NCI-H82 treated with DMSO at 0.1 percent for 48 hours (cell line): ENCODE measurements around the gene PDZD2.
"Not testable (repeated sequence)": the region's sequence is repeated elsewhere in the genome, so short reads cannot be mapped to it uniquely, and the experiment has no call there.

Experiments used
- DNase-seq: peaks from one replicate; lab custom pipeline; 2025; ENCODE audit not compliant: unreplicated experiment; lab: John Stamatoyannopoulos, UW

Gene PDZD2

GRCh38 chr5:32090755-32091128 is 451.8 kb downstream of the PDZD2 start:
- DNase-seq = no peak

- peak; percentile 56 for DNase-seq
These were observed 454.2 kb downstream of the PDZD2 start for GRCh38 chr5:32092938-32093812.

- DNase-seq = no peak
These were observed 455.8 kb downstream of the PDZD2 start for GRCh38 chr5:32094691-32095090.

GRCh38 chr5:32095261-32095671 is 456.3 kb downstream of the PDZD2 start:
- no peak for DNase-seq

- DNase-seq = peak; percentile 83
These were observed 458.1 kb downstream of the PDZD2 start for GRCh38 chr5:32096891-32097595.

GRCh38 chr5:32098291-32098690 is 459.4 kb downstream of the PDZD2 start:
- no peak for DNase-seq

GRCh38 chr5:32098890-32099310 is 460.0 kb downstream of the PDZD2 start:
- DNase-seq = no peak

- DNase-seq = peak; percentile 17
These were observed 460.6 kb downstream of the PDZD2 start for GRCh38 chr5:32099486-32100035.

GRCh38 chr5:32100230-32100629 is 461.3 kb downstream of the PDZD2 start:
- DNase-seq = no peak

GRCh38 chr5:32100691-32101302 is 461.9 kb downstream of the PDZD2 start:
- no peak for DNase-seq

GRCh38 chr5:32102254-32102986 is 463.5 kb downstream of the PDZD2 start:
- DNase-seq = no peak

- no peak for DNase-seq
These were observed 464.6 kb downstream of the PDZD2 start for GRCh38 chr5:32103521-32103920.

GRCh38 chr5:32107291-32107690 is 468.4 kb downstream of the PDZD2 start:
- DNase-seq = no peak

GRCh38 chr5:32108167-32108566 is 469.2 kb downstream of the PDZD2 start:
- no peak for DNase-seq

- no peak for DNase-seq
These were observed 470.3 kb downstream of the PDZD2 start for GRCh38 chr5:32109236-32109635.

- DNase-seq = no peak
These were observed 471.3 kb downstream of the PDZD2 start for GRCh38 chr5:32110111-32110696.

- DNase-seq = no peak
These were observed 477.1 kb downstream of the PDZD2 start for GRCh38 chr5:32115985-32116384.

GRCh38 chr5:32116574-32117313 is 477.8 kb downstream of the PDZD2 start:
- no peak for DNase-seq

- not testable (repeated sequence) for DNase-seq
These were observed 480.0 kb downstream of the PDZD2 start for GRCh38 chr5:32118922-32119321.
